SK-N-MC (cell line): Measurements from ENCODE around the gene ACP1.

Experiments used
- EZH2 ChIP-seq: fragments of 200-600 bp; sonication (generic); IDR thresholded peaks from one replicate; pipeline ENCODE4 v1.6.1; 2017; ENCODE audit warnings: antibody characterized with exemption
- FOXP2 ChIP-seq: optimal IDR thresholded peaks from 2 replicates; pipeline ENCODE3; 2011; ENCODE audit warnings: mild to moderate bottlenecking, moderate library complexity; ENCODE audit not compliant: insufficient read depth; ENCODE audit errors: extremely low read length, control extremely low read depth
- POLR2AphosphoS5 ChIP-seq: IDR thresholded peaks from 2 replicates; pipeline ENCODE4 v1.6.1; 2012; ENCODE audit warnings: mild to moderate bottlenecking, low read depth, low read length, borderline replicate concordance

- no peak for TF ChIP-seq POLR2AphosphoS5
- no peak for TF ChIP-seq EZH2
- TF ChIP-seq FOXP2 = no peak
These were observed 9.6 kb upstream of the ACP1 start for GRCh38 chr2:255195-255594.
